Ovary (tissue), 9 donors: ENCODE data around the gene CBY1. TPM values are rescaled to one million over a fixed set of nuclear protein-coding genes. Genes with fewer than 3 reads are reported as not detected.

ENCODE experiments used
- DNase-seq, 5 donors: peaks; one replicate each; pipeline ENCODE4 v3.0.0-alpha.2; 2019 to 2020
- H3K27ac ChIP-seq, 2 donors: fragments of 200-600 bp; one replicate each; pipeline versions ENCODE4 v1.5.1 to v1.8.0; 2019 to 2022
- H3K27me3 ChIP-seq: fragments of 200-600 bp; one replicate; pipeline ENCODE4 v1.8.0; 2022
- H3K36me3 ChIP-seq: fragments of 200-600 bp; sonication (generic); one replicate; pipeline ENCODE4 v1.5.1; 2019
- H3K4me1 ChIP-seq: one replicate; pipeline ENCODE4 v1.8.1; 2013; ENCODE audit warnings: mild to moderate bottlenecking, moderate library complexity; ENCODE audit not compliant: insufficient read depth
- H3K4me3 ChIP-seq: fragments of 200-600 bp; sonication (generic); one replicate; pipeline ENCODE4 v1.5.1; 2017
- H3K9me3 ChIP-seq, 2 donors: fragments of 200-600 bp in 1 of 2; sonication (generic) in 1 of 2; one replicate each; pipeline versions ENCODE4 v1.5.1 to v1.8.1; 2013 to 2019; ENCODE audit warnings: mild to moderate bottlenecking in 1 of 2, moderate library complexity in 1 of 2
- EP300 ChIP-seq: sonication (generic); formaldehyde crosslinking; IDR thresholded peaks from one replicate; pipeline ENCODE4 v1.6.1; 2017; ENCODE audit warnings: antibody characterized with exemption
- POLR2A ChIP-seq: fragments of 450-650 bp; IDR thresholded peaks from one replicate; pipeline ENCODE4 v1.6.1; 2017; ENCODE audit warnings: antibody characterized with exemption, mild to moderate bottlenecking, moderate library complexity
- WGBS, 3 donors: extraction: QIAGEN DNeasy Blood & Tissue Kit in 1 of 3; methylation state at CpG; one replicate each; pipeline versions ENCODE4 v1.1.5 to v1.1.7; 2013 to 2017; 5-methylcytosine and 5-hydroxymethylcytosine counted together
- intact Hi-C, 4 donors: fragments of 100-400 bp; cut with DNase I; formaldehyde crosslinking; loops; one replicate each; pipeline versions ENCODE4 v1.11.0 to v1.15.1; 2022 to 2023
- polyA plus RNA-seq, 2 donors: library from polyadenylated mRNA; stranded (reverse); fragments of 200-250 nt in 1 of 2; fragments of 350-450 nt in 1 of 2; fragmentation: Illumina TruSeq in 1 of 2; extraction: RNeasy Lipid Tissue Mini Kit (QIAGEN cat#74804) in 1 of 2; gene quantifications; one replicate each; pipeline ENCODE4 v1.2.3, GENCODE V29; 2013 to 2014
- total RNA-seq, 7 donors: library from RNA; depleted of rRNA in 2 of 7; stranded (reverse); fragments of >200 nt in 2 of 7; fragmentation: NEBNext Ultra II Directional in 3 of 7; extraction: Animal tissue kit (Norgen Biotek cat#: 25700) in 3 of 7; gene quantifications; one replicate each; pipeline versions ENCODE4 v1.1.0 to v1.2.4, GENCODE V29; 2016 to 2023
- TF ChIP-seq, protein P1 (sequence below), 3 donors: fragments of 450-650 bp in 2 of 3; fragments of 200-600 bp in 1 of 3; IDR thresholded peaks; one replicate each; pipeline versions ENCODE4 v1.5.1 to v1.8.0; 2016 to 2022; ENCODE audit warnings: antibody characterized with exemption in 3 of 3, mild to moderate bottlenecking in 1 of 3
- donor health status: DM: no; HTN: no; CAD: no; lungs with moderate emphysema.
- donor health status: DM: no; HTN: no; CAD: no.
- donor health status: Bipolar disorder and iron deficiency.
- donor health status: DM: yes; HTN: yes; CAD: no.
- donor health status: DM: no; HTN: no; CAD: no.
- donor health status: DM: yes; HTN: yes; CAD: no.

CBY1 gene
- total and polyA plus RNA-seq, 9 donors: 15.5 to 84.0 (median 40.5) TPM

DNA sequence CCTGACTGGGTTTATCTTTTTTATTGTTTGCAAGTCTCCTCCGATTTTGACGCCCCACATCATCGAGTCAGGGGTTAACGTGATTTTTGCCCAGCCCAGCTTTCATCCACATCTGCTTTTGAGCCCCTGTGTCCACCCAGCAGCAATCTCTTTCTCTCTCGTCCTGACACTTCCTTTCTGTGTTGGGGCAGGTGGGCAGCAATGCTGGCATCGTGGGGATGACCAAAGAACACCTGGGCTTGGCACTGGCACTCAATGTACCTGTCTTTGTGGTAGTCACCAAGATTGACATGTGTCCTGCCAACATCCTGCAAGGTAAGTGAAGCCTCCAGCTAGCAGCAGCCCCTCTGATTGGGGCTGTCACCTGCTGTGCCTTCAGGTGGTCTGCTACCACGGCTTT lies 65.1 kb downstream of the CBY1 start:
- Histone ChIP-seq H3K4me3 (no peak overlapping the region), H3K27ac (no peak overlapping the region), H3K4me1 (peaks cover 2% of the 10 kb centered on the region), H3K27me3 (no peaks in the 10 kb centered on the region), H3K9me3 (no peaks in the 10 kb centered on the region), H3K36me3 (no peaks in the 10 kb centered on the region)
- TF ChIP-seq EP300 (no peak), POLR2A (no peak)
- TF ChIP-seq, protein P1, sequence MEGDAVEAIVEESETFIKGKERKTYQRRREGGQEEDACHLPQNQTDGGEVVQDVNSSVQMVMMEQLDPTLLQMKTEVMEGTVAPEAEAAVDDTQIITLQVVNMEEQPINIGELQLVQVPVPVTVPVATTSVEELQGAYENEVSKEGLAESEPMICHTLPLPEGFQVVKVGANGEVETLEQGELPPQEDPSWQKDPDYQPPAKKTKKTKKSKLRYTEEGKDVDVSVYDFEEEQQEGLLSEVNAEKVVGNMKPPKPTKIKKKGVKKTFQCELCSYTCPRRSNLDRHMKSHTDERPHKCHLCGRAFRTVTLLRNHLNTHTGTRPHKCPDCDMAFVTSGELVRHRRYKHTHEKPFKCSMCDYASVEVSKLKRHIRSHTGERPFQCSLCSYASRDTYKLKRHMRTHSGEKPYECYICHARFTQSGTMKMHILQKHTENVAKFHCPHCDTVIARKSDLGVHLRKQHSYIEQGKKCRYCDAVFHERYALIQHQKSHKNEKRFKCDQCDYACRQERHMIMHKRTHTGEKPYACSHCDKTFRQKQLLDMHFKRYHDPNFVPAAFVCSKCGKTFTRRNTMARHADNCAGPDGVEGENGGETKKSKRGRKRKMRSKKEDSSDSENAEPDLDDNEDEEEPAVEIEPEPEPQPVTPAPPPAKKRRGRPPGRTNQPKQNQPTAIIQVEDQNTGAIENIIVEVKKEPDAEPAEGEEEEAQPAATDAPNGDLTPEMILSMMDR (IDR thresholded peaks at IDR 0.05): no peak
- 83 to 84% (median 83%) methylated on average over 7 of the region's 7 CpGs for WGBS, 3 donors
- DNase-seq: no peak
- intact Hi-C loops: no loop called here

Other genes with a start within 250 kb of the CBY1 start
- gene KCNJ4, start 201.4 kb upstream of the CBY1 start, total RNA-seq: under 1 TPM in 1 of 7 donors, not detected in 6; 0.62 TPM
- gene KCNJ4, start 201.4 kb upstream of the CBY1 start, polyA plus RNA-seq: under 1 TPM in 1 of 2 donors, not detected in 1; 0.02 TPM
- gene KDELR3, start 188.5 kb upstream of the CBY1 start, total RNA-seq: 1 to 10 TPM in 6 of 7 donors, under 1 TPM in 1; 0.81 to 8.3 (median 2.3) TPM
- gene KDELR3, start 188.5 kb upstream of the CBY1 start, polyA plus RNA-seq: 10 to 100 TPM in 1 of 2 donors, 1 to 10 TPM in 1; 2.4 to 26.9 TPM
- 100 to 1,000 TPM; 435 to 602 (median 515) TPM for gene DDX17, start 150.3 kb upstream of the CBY1 start, total RNA-seq
- gene DDX17, start 150.3 kb upstream of the CBY1 start, polyA plus RNA-seq: 100 to 1,000 TPM; 215 to 412 TPM
- 10 to 100 TPM in 1 of 7 donors, 1 to 10 TPM in 5, under 1 TPM in 1; 0.95 to 12.2 (median 2.1) TPM for gene DMC1, start 86.5 kb upstream of the CBY1 start, total RNA-seq
- 1 to 10 TPM in 1 of 2 donors, under 1 TPM in 1; 0.82 to 2.1 TPM for gene DMC1, start 86.5 kb upstream of the CBY1 start, polyA plus RNA-seq
- gene FAM227A, start 246 bp upstream of the CBY1 start, total RNA-seq: 1 to 10 TPM in 6 of 7 donors, under 1 TPM in 1; 1.00 to 7.4 (median 2.5) TPM
- gene FAM227A, start 246 bp upstream of the CBY1 start, polyA plus RNA-seq: under 1 TPM; 0.72 to 0.76 TPM
- gene TOMM22, start 25.3 kb downstream of the CBY1 start, total RNA-seq: 10 to 100 TPM; 30.0 to 68.3 (median 57.7) TPM
- 10 to 100 TPM; 30.6 to 96.3 TPM for gene TOMM22, start 25.3 kb downstream of the CBY1 start, polyA plus RNA-seq
- 100 to 1,000 TPM in 1 of 7 donors, 10 to 100 TPM in 6; 43.1 to 138 (median 48.7) TPM for gene JOSD1, start 44.3 kb downstream of the CBY1 start, total RNA-seq
- 10 to 100 TPM; 33.6 to 55.2 TPM for gene JOSD1, start 44.3 kb downstream of the CBY1 start, polyA plus RNA-seq
- 10 to 100 TPM; 40.5 to 71.3 (median 62.3) TPM for gene GTPBP1, start 49.3 kb downstream of the CBY1 start, total RNA-seq
- gene GTPBP1, start 49.3 kb downstream of the CBY1 start, polyA plus RNA-seq: 10 to 100 TPM; 16.9 to 29.8 TPM
- 100 to 1,000 TPM; 152 to 311 (median 205) TPM for gene SUN2, start 99.4 kb downstream of the CBY1 start, total RNA-seq
- gene SUN2, start 99.4 kb downstream of the CBY1 start, polyA plus RNA-seq: 100 to 1,000 TPM in 1 of 2 donors, 10 to 100 TPM in 1; 21.2 to 156 TPM
- 10 to 100 TPM; 12.1 to 26.4 (median 16.3) TPM for gene DNAL4, start 137.5 kb downstream of the CBY1 start, total RNA-seq
- gene DNAL4, start 137.5 kb downstream of the CBY1 start, polyA plus RNA-seq: 10 to 100 TPM; 12.2 to 23.5 TPM
- gene NPTXR, start 187.4 kb downstream of the CBY1 start, total RNA-seq: 10 to 100 TPM in 5 of 7 donors, 1 to 10 TPM in 2; 5.2 to 23.1 (median 15.4) TPM
- 1 to 10 TPM; 5.3 to 6.3 TPM for gene NPTXR, start 187.4 kb downstream of the CBY1 start, polyA plus RNA-seq
- gene CBX6, start 215.6 kb downstream of the CBY1 start, total RNA-seq: 100 to 1,000 TPM in 5 of 7 donors, 10 to 100 TPM in 2; 32.7 to 175 (median 120) TPM
- gene CBX6, start 215.6 kb downstream of the CBY1 start, polyA plus RNA-seq: 10 to 100 TPM; 22.6 to 26.4 TPM